ENCODE results near the gene ARHGEF17. TPM values are rescaled to one million over a fixed set of nuclear protein-coding genes. Genes with fewer than 3 reads are reported as not detected.
A peak's percentile ranks its signal among the peaks of the same experiment; 100 is the strongest.
"Not testable (repeated sequence)": the region's sequence is repeated elsewhere in the genome, so short reads cannot be mapped to it uniquely, and the experiment has no call there.

ARHGEF17 gene
- 33.0 TPM for total RNA-seq

GRCh38 chr11:73308003-73308960 is at the start of gene ARHGEF17:
Gene ARHGEF17 (plus strand): TSS chr11:73308276. CDS start chr11:73308639, 363 bp downstream.
- peak; percentile 95 for DNase-seq

GRCh38 chr11:73259406-73260126 is 48.5 kb upstream of the ARHGEF17 start:
- no peak for DNase-seq

- no peak for DNase-seq
Observed at GRCh38 chr11:73260127-73260457, 48.0 kb upstream of the ARHGEF17 start.

- DNase-seq = no peak
Observed at GRCh38 chr11:73262851-73263495, 45.1 kb upstream of the ARHGEF17 start.

GRCh38 chr11:73263640-73264039 is 44.4 kb upstream of the ARHGEF17 start:
- no peak for DNase-seq

- no peak for DNase-seq
Observed at GRCh38 chr11:73265278-73265810, 42.7 kb upstream of the ARHGEF17 start.

GRCh38 chr11:73265853-73266645 is 42.0 kb upstream of the ARHGEF17 start:
- DNase-seq = peak; percentile 74

GRCh38 chr11:73266646-73267020 is 41.4 kb upstream of the ARHGEF17 start:
- peak; percentile 79 for DNase-seq

- DNase-seq = no peak
Observed at GRCh38 chr11:73267122-73267846, 40.8 kb upstream of the ARHGEF17 start.

- DNase-seq = no peak
Observed at GRCh38 chr11:73267906-73268540, 40.1 kb upstream of the ARHGEF17 start.

- DNase-seq = no peak
Observed at GRCh38 chr11:73268671-73269271, 39.3 kb upstream of the ARHGEF17 start.

GRCh38 chr11:73269459-73270015 is 38.5 kb upstream of the ARHGEF17 start:
- DNase-seq = peak; percentile 49

GRCh38 chr11:73270016-73270854 is 37.8 kb upstream of the ARHGEF17 start:
- no peak for DNase-seq

- DNase-seq = no peak
Observed at GRCh38 chr11:73270855-73271477, 37.1 kb upstream of the ARHGEF17 start.

- DNase-seq = not testable (repeated sequence)
Observed at GRCh38 chr11:73271478-73271865, 36.6 kb upstream of the ARHGEF17 start.

GRCh38 chr11:73271936-73272679 is 36.0 kb upstream of the ARHGEF17 start, which contains the start of gene P2RY6:
Gene P2RY6 (plus strand): TSS chr11:73272338. CDS start chr11:73296519, 24,181 bp downstream.
- DNase-seq = no peak

- DNase-seq = no peak
Observed at GRCh38 chr11:73272680-73273038, 35.4 kb upstream of the ARHGEF17 start.
